PC-3 (cell line): ENCODE results near the gene NXF3.

Experiments used
- EZH2 ChIP-seq: fragments of 300-600 bp; sonication (generic); IDR thresholded peaks from one replicate; pipeline ENCODE4 v1.6.1; 2017; ENCODE audit warnings: antibody characterized with exemption, mild to moderate bottlenecking, low read length; ENCODE audit not compliant: unreplicated experiment
- TF ChIP-seq, protein P1 (sequence below): fragments of 300-600 bp; sonication (generic); conservative IDR thresholded peaks from 2 replicates; pipeline ENCODE4 v1.5.1; 2017; ENCODE audit warnings: antibody characterized with exemption, low read depth, mild to moderate bottlenecking, low read length

DNA sequence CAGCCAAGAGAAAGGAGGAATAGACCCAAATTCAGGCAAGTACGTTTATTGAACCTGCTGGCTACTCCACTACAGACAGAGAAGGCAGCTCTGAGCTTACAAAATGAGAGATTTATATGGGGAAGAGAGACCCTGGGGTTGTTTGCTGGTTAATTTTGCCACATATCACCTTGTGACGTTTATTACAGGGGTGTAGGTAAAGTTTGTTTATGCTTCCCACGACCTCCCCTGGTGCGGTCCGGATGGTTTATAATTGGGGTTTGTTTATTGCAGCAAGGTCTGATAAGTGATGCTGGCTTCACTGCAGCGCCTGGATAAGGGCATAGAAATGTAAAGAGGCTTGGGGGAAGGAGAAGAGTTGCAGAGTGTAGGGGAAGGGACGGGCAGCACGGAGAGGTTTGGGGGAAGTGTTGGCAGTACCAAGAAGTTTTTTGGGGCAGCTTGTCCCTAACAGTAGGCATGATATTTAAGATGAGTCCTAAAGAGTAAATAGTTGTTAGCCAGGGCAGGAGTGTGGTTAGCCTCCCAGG is 41.6 kb downstream of the NXF3 start:
- TF ChIP-seq, protein P1, sequence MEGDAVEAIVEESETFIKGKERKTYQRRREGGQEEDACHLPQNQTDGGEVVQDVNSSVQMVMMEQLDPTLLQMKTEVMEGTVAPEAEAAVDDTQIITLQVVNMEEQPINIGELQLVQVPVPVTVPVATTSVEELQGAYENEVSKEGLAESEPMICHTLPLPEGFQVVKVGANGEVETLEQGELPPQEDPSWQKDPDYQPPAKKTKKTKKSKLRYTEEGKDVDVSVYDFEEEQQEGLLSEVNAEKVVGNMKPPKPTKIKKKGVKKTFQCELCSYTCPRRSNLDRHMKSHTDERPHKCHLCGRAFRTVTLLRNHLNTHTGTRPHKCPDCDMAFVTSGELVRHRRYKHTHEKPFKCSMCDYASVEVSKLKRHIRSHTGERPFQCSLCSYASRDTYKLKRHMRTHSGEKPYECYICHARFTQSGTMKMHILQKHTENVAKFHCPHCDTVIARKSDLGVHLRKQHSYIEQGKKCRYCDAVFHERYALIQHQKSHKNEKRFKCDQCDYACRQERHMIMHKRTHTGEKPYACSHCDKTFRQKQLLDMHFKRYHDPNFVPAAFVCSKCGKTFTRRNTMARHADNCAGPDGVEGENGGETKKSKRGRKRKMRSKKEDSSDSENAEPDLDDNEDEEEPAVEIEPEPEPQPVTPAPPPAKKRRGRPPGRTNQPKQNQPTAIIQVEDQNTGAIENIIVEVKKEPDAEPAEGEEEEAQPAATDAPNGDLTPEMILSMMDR, result no peak
- no peak for TF ChIP-seq EZH2
